GM21576 (cell line): ENCODE results near the gene FZD8.
"Not testable (repeated sequence)": the region's sequence is repeated elsewhere in the genome, so short reads cannot be mapped to it uniquely, and the experiment has no call there.

ENCODE experiments used
- ATAC-seq: cut with Tn5 transposase; IDR thresholded peaks from one replicate; pipeline ENCODE4 v1.9.1; 2021; ENCODE audit warnings: mild to moderate bottlenecking, moderate library complexity; ENCODE audit not compliant: unreplicated experiment

Gene FZD8

GRCh38 chr10:35642035-35642792, at the start of gene FZD8:
FZD8 (minus strand) TSS chr10:35642296; CDS start chr10:35641429, 867 bp downstream.
- ATAC-seq = peak; percentile 88

- no peak for ATAC-seq
These were observed 49.6 kb upstream of the FZD8 start for GRCh38 chr10:35691522-35692236.

- no peak for ATAC-seq
These were observed 48.4 kb upstream of the FZD8 start for GRCh38 chr10:35690534-35690933.

- not testable (repeated sequence) for ATAC-seq
These were observed 43.8 kb upstream of the FZD8 start for GRCh38 chr10:35685858-35686257.

- no peak for ATAC-seq
These were observed 43.3 kb upstream of the FZD8 start for GRCh38 chr10:35685402-35685801.

GRCh38 chr10:35684586-35684985, 42.5 kb upstream of the FZD8 start:
- ATAC-seq = no peak

GRCh38 chr10:35675846-35676245, 33.8 kb upstream of the FZD8 start:
- ATAC-seq = no peak

- no peak for ATAC-seq
These were observed 32.7 kb upstream of the FZD8 start for GRCh38 chr10:35674843-35675242.

- no peak for ATAC-seq
These were observed 27.0 kb upstream of the FZD8 start for GRCh38 chr10:35668865-35669650.

- ATAC-seq = no peak
These were observed 25.9 kb upstream of the FZD8 start for GRCh38 chr10:35667971-35668370.

GRCh38 chr10:35667270-35667889, 25.3 kb upstream of the FZD8 start:
- no peak for ATAC-seq

- ATAC-seq = no peak
These were observed 19.1 kb upstream of the FZD8 start for GRCh38 chr10:35661236-35661635.

- no peak for ATAC-seq
These were observed 17.4 kb upstream of the FZD8 start for GRCh38 chr10:35659456-35659855.

GRCh38 chr10:35657621-35658020, 15.5 kb upstream of the FZD8 start:
- no peak for ATAC-seq

- no peak for ATAC-seq
These were observed 10.7 kb upstream of the FZD8 start for GRCh38 chr10:35652824-35653223.

GRCh38 chr10:35650894-35651293, 8.8 kb upstream of the FZD8 start:
- ATAC-seq = no peak

- no peak for ATAC-seq
These were observed 2.2 kb upstream of the FZD8 start for GRCh38 chr10:35644050-35644950.

GRCh38 chr10:35643151-35644049, 1.3 kb upstream of the FZD8 start:
- ATAC-seq = no peak

- no peak for ATAC-seq
These were observed 658 bp upstream of the FZD8 start for GRCh38 chr10:35642793-35643114.
